IMR-90 (cell line): Measurements from ENCODE around the gene UBE2C.

ENCODE experiments used
- BHLHE40 ChIP-seq: fragments of 150-350 bp; IDR thresholded peaks from 2 replicates; pipeline ENCODE4 v1.6.1; 2016; ENCODE audit warnings: mild to moderate bottlenecking, low read depth, low read length
- CEBPB ChIP-seq: IDR thresholded peaks from 2 replicates; pipeline ENCODE4 v1.6.1; 2012; ENCODE audit warnings: low read depth, low read length, improper control_type of control experiment
- CTCF ChIP-seq: conservative IDR thresholded peaks from 2 replicates; pipeline ENCODE4 v1.5.1; 2012; ENCODE audit warnings: mild to moderate bottlenecking, low read depth, low read length, improper control_type of control experiment
- NFE2L2 ChIP-seq: fragments of 150-350 bp; IDR thresholded peaks from 2 replicates; pipeline ENCODE4 v1.6.1; 2016; ENCODE audit warnings: low read depth, mild to moderate bottlenecking, low read length
- POLR2A ChIP-seq: IDR thresholded peaks from 2 replicates; pipeline ENCODE4 v1.6.1; 2012; ENCODE audit warnings: mild to moderate bottlenecking, low read depth, low read length
- RAD21 ChIP-seq: IDR thresholded peaks from 2 replicates; pipeline ENCODE4 v1.6.1; 2012; ENCODE audit warnings: low read length, improper control_type of control experiment
- RCOR1 ChIP-seq: IDR thresholded peaks from 2 replicates; pipeline ENCODE4 v1.6.1; 2012; ENCODE audit warnings: mild to moderate bottlenecking, low read length, improper control_type of control experiment; ENCODE audit not compliant: insufficient replicate concordance
- RFX5 ChIP-seq: IDR thresholded peaks from 2 replicates; pipeline ENCODE4 v1.8.0; 2012; ENCODE audit warnings: low read depth, mild to moderate bottlenecking, low read length, moderate library complexity

DNA sequence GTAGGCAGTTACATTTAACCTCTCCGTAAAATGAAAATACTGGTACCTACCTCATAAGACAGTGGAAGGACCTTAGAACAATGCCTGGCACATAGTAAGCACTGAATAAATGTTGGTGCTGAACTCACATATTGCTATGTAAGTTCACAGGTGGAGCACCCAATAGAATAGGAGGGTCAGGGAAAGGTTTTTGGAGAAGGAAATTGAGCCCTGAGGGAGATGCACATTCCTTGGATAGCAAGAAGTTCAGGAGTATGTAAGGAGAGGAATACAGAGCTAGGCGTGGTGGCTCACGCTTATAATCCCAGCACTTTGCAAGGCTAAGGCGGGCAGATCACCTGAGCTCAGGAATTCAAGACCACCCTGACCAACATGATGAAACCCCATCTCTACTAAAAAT, 7.0 kb downstream of the UBE2C start:
- TF ChIP-seq CTCF (no peak), BHLHE40 (no peak), RFX5 (no peak), POLR2A (no peak), NFE2L2 (no peak), RAD21 (no peak), CEBPB (no peak), RCOR1 (no peak)
